Measurements from ENCODE around the gene TAS1R2.

GRCh38 chr1:18798946-18799345 lies 60.5 kb downstream of the TAS1R2 start:
- TF ChIP-seq FOXP2 (optimal IDR thresholded peaks at IDR 0.05; ENCODE audit: control extremely low read depth, extremely low read length, insufficient read depth) (no peak), EZH2 (IDR thresholded peaks at IDR 0.05) (no peak), POLR2AphosphoS5 (IDR thresholded peaks at IDR 0.05; ENCODE audit: borderline replicate concordance, low read depth, low read length) (no peak)

All from SK-N-MC (cell line).